Naive thymus-derived CD4-positive, alpha-beta T cell (primary cell): ENCODE data around the gene SPATA33. TPM values are rescaled to one million over a fixed set of nuclear protein-coding genes. Genes with fewer than 3 reads are reported as not detected.
A peak's percentile ranks its signal among the peaks of the same experiment; 100 is the strongest.
"Not testable (repeated sequence)": the region's sequence is repeated elsewhere in the genome, so short reads cannot be mapped to it uniquely, and the experiment has no call there.

Experiments used
- ATAC-seq: fragments of 150-1000 bp; cut with Tn5 transposase; 2 replicates; pipeline ENCODE4 v1.10.0; 2021; ENCODE audit warnings: mild to moderate bottlenecking, moderate library complexity
- CTCF ChIA-PET: fragments of 350-600 bp; sonication (Branson Sonifier 250); formaldehyde crosslinking; loops from one replicate; lab custom pipeline; 2021; ENCODE audit warnings: antibody characterized with exemption; lab: Charles Lee
- POLR2A ChIA-PET: fragments of 350-600 bp; sonication (Branson Sonifier 250); formaldehyde crosslinking; loops from one replicate; lab custom pipeline; 2021; ENCODE audit warnings: antibody characterized with exemption, inconsistent platforms; lab: Charles Lee
- DNase-seq, 9 donors: peaks; one replicate each; pipeline versions ENCODE4 v3.0.0 to v3.0.0-alpha.2; 2020 to 2022; ENCODE audit warnings: mixed read lengths in 1 of 9
- H3K27ac ChIP-seq: one replicate; pipeline ENCODE4 v1.7.0; 2013; ENCODE audit warnings: mild to moderate bottlenecking, low read depth, low read length, moderate library complexity
- H3K27me3 ChIP-seq, 2 donors: one replicate each; pipeline ENCODE4 v1.7.0; 2013; ENCODE audit warnings: low read length in 2 of 2, mild to moderate bottlenecking in 2 of 2, moderate library complexity in 2 of 2; ENCODE audit not compliant: control insufficient read depth in 2 of 2, insufficient read depth in 2 of 2
- H3K36me3 ChIP-seq, 3 experiments: 1 replicate in 2 of 3; 2 replicates in 1 of 3; pipeline ENCODE4 v1.7.0; 2013; ENCODE audit warnings: low read length in 3 of 3, mild to moderate bottlenecking in 3 of 3, moderate library complexity in 1 of 3; ENCODE audit not compliant: insufficient read depth in 3 of 3, control insufficient read depth in 2 of 3
- H3K4me1 ChIP-seq, 2 donors: one replicate each; pipeline ENCODE4 v1.7.0; 2013; ENCODE audit warnings: low read length in 2 of 2, mild to moderate bottlenecking in 2 of 2, moderate library complexity in 1 of 2; ENCODE audit not compliant: control insufficient read depth in 2 of 2, insufficient read depth in 2 of 2
- H3K4me3 ChIP-seq: 2 replicates; pipeline ENCODE4 v1.7.0; 2013; ENCODE audit warnings: mild to moderate bottlenecking, low read length
- H3K9me3 ChIP-seq, 3 experiments: 1 replicate in 2 of 3; 2 replicates in 1 of 3; pipeline ENCODE4 v1.7.0; 2013; ENCODE audit warnings: low read length in 3 of 3; ENCODE audit not compliant: control insufficient read depth in 2 of 3
- H3K27ac Mint-ChIP-seq, 9 donors: one replicate each; pipeline ENCODE4 v1.8.0; 2020 to 2022; ENCODE audit warnings: mixed read lengths in 9 of 9, mild to moderate bottlenecking in 8 of 9, moderate library complexity in 5 of 9, inconsistent platforms in 2 of 9
- H3K27me3 Mint-ChIP-seq, 5 donors: one replicate each; pipeline ENCODE4 v1.8.0; 2021 to 2022; ENCODE audit warnings: mixed read lengths in 5 of 5, mild to moderate bottlenecking in 1 of 5
- H3K36me3 Mint-ChIP-seq, 5 donors: one replicate each; pipeline ENCODE4 v1.8.0; 2020 to 2022; ENCODE audit warnings: mixed read lengths in 5 of 5, mild to moderate bottlenecking in 3 of 5, inconsistent platforms in 1 of 5
- H3K4me1 Mint-ChIP-seq, 7 donors: one replicate each; pipeline ENCODE4 v1.8.0; 2020 to 2022; ENCODE audit warnings: mixed read lengths in 7 of 7, mild to moderate bottlenecking in 3 of 7, inconsistent platforms in 1 of 7
- H3K4me3 Mint-ChIP-seq, 10 donors: one replicate each; pipeline ENCODE4 v1.8.0; 2020 to 2022; ENCODE audit warnings: mild to moderate bottlenecking in 10 of 10, mixed read lengths in 10 of 10, moderate library complexity in 6 of 10, inconsistent platforms in 2 of 10
- H3K9me3 Mint-ChIP-seq, 11 donors: one replicate each; pipeline ENCODE4 v1.8.0; 2020 to 2022; ENCODE audit warnings: mixed read lengths in 11 of 11, mild to moderate bottlenecking in 4 of 11, inconsistent platforms in 1 of 11, moderate library complexity in 1 of 11
- intact Hi-C, 2 donors: fragments of 100-400 bp; cut with micrococcal nuclease; formaldehyde crosslinking; loops; one replicate each; pipeline ENCODE4 v1.15.1; 2023
- polyA plus RNA-seq, 2 donors: library from polyadenylated mRNA; unstranded; fragments of 300-500 nt; fragmentation: Illumina TruSeq; gene quantifications; one replicate each; pipeline ENCODE4 v1.2.3, GENCODE V29; 2021
- total RNA-seq, 6 experiments: library from RNA in 5 of 6; stranded (reverse) in 5 of 6; gene quantifications; 1 replicate in 5 of 6; 2 replicates in 1 of 6; pipeline ENCODE4 v1.2.3 and lab custom pipeline; 2021 to 2026

The SPATA33 gene
- total and polyA plus RNA-seq, 7 experiments from 2014 or later, result 2.4 to 17.0 (median 6.6) TPM

GRCh38 chr16:89686520-89687091 is 29.0 kb downstream of the SPATA33 start, which contains the start of gene CDK10:
TSS of gene CDK10 (plus strand) at chr16:89686689. CDS start at chr16:89686711, 22 bp downstream.
- intact Hi-C loops, result loop anchor here (1.0 to 5.0 kb wide), 7 partner anchors 14 to 516 kb away; partner anchors contain the start of genes CDH15 (in 1 of the 2), CHMP1A (in 1 of the 2), RPL13 (in 1 of the 2) and SPATA33 (in 1 of the 2)
- CTCF ChIA-PET, result interaction anchor here (0.7 to 1.4 kb wide), 2 partner anchors 13 to 19 kb away, joined by 5 to 10 read pairs; no protein-coding TSS in a partner anchor
- peaks cover 0 to 7% of the 10 kb centered on the region in 2 donors for H3K4me1 ChIP-seq
- H3K36me3 ChIP-seq, result peaks cover 0 to 23% (median 0%) of the 10 kb centered on the region in 3 experiments
- H3K27me3 ChIP-seq, result no peaks in the 10 kb centered on the region
- POLR2A ChIA-PET, result interaction anchor here (0.6 to 2.4 kb wide), 10 partner anchors 12 to 473 kb away, joined by 3 to 21 read pairs (median 3); partner anchors contain the start of genes CHMP1A, SPATA2L, SPATA33 and TCF25
- peak within 1 kb of the TSS; percentile 96 for H3K4me3 ChIP-seq
- ATAC-seq (peak; percentile 90), DNase-seq (peak; percentile 80 to 97 (median 89))
- peaks cover 0 to 6% (median 0%) of the 10 kb centered on the region in 11 donors for H3K9me3 Mint-ChIP-seq
- H3K9me3 ChIP-seq, result no peaks in the 10 kb centered on the region
- H3K27ac Mint-ChIP-seq, result peak within 1 kb of the TSS; percentile 80 to 95 (median 92)
- H3K36me3 Mint-ChIP-seq, result peaks cover 0 to 15% (median 0%) of the 10 kb centered on the region in 5 donors
- peak within 1 kb of the TSS; percentile 86 to 96 (median 92) for H3K4me3 Mint-ChIP-seq
- H3K4me1 Mint-ChIP-seq, result peaks cover 9 to 18% (median 17%) of the 10 kb centered on the region in 7 donors
- H3K27ac ChIP-seq, result peak within 1 kb of the TSS; percentile 93
- H3K27me3 Mint-ChIP-seq, result no peaks in the 10 kb centered on the region

GRCh38 chr16:89687092-89687940 is 29.7 kb downstream of the SPATA33 start:
- no peaks in the 10 kb centered on the region for H3K9me3 ChIP-seq
- peaks cover 0 to 7% of the 10 kb centered on the region in 2 donors for H3K4me1 ChIP-seq
- H3K4me3 ChIP-seq, result peak overlapping the region; percentile 96
- no peaks in the 10 kb centered on the region for H3K27me3 Mint-ChIP-seq
- peaks cover 0 to 12% (median 0%) of the 10 kb centered on the region in 5 donors for H3K36me3 Mint-ChIP-seq
- CTCF ChIA-PET, result interaction anchor here (0.5 to 1.4 kb wide), 2 partner anchors 13 to 16 kb away, joined by 7 to 10 read pairs; no protein-coding TSS in a partner anchor
- ATAC-seq (no peak), DNase-seq (no peak)
- H3K27me3 ChIP-seq, result no peaks in the 10 kb centered on the region
- POLR2A ChIA-PET, result interaction anchor here (0.6 to 2.4 kb wide), 10 partner anchors 11 to 473 kb away, joined by 3 to 21 read pairs (median 3); partner anchors contain the start of genes CHMP1A, SPATA2L, SPATA33 and TCF25
- intact Hi-C loops, result loop anchor here in 1 of 2 donors (2.0 to 5.0 kb wide), 2 partner anchors 185 to 517 kb away; partner anchors contain the start of genes CDH15 and TCF25
- H3K27ac Mint-ChIP-seq, result peak overlapping the region in 7 of 9 donors; percentile 8 to 90 (median 77)
- peak overlapping the region; percentile 73 to 93 (median 86) for H3K4me3 Mint-ChIP-seq
- H3K27ac ChIP-seq, result peak overlapping the region; percentile 93
- H3K9me3 Mint-ChIP-seq, result peaks cover 0 to 4% (median 0%) of the 10 kb centered on the region in 11 donors
- H3K4me1 Mint-ChIP-seq, result peaks cover 9 to 18% (median 17%) of the 10 kb centered on the region in 7 donors
- H3K36me3 ChIP-seq, result peaks cover 0 to 31% (median 2%) of the 10 kb centered on the region in 3 experiments

GRCh38 chr16:89688395-89688794 is 30.8 kb downstream of the SPATA33 start:
- Mint-ChIP-seq H3K4me1 (peaks cover 9 to 18% (median 17%) of the 10 kb centered on the region in 7 donors), H3K36me3 (peaks cover 0 to 14% (median 2%) of the 10 kb centered on the region in 5 donors), H3K4me3 (peak overlapping the region; percentile 37 to 93 (median 85)), H3K27ac (peak overlapping the region in 4 of 9 donors; percentile 18 to 77 (median 38)), H3K27me3 (no peaks in the 10 kb centered on the region), H3K9me3 (peaks cover 0 to 4% (median 0%) of the 10 kb centered on the region in 11 donors)
- H3K4me3 ChIP-seq, result no peak overlapping the region
- ATAC-seq (no peak), DNase-seq (no peak)
- H3K27me3 ChIP-seq, result no peaks in the 10 kb centered on the region
- H3K9me3 ChIP-seq, result no peaks in the 10 kb centered on the region
- intact Hi-C loops, result loop anchor here in 1 of 2 donors (5.0 kb wide), 1 partner anchor 184 kb away; the partner anchor contains the start of gene TCF25
- H3K36me3 ChIP-seq, result peaks cover 0 to 41% (median 4%) of the 10 kb centered on the region in 3 experiments
- H3K27ac ChIP-seq, result no peak overlapping the region
- ChIA-PET CTCF (interaction anchor here (0.7 to 1.7 kb wide), 3 partner anchors 12 to 592 kb away, joined by 4 to 6 read pairs (median 5); no protein-coding TSS in a partner anchor), POLR2A (interaction anchor here (0.7 to 1.9 kb wide), 4 partner anchors 16 to 185 kb away, joined by 3 to 6 read pairs (median 3); partner anchors contain the start of gene TCF25)
- H3K4me1 ChIP-seq, result peaks cover 0 to 7% of the 10 kb centered on the region in 2 donors

GRCh38 chr16:89689142-89689541 is 31.5 kb downstream of the SPATA33 start:
- Histone ChIP-seq H3K9me3 (no peaks in the 10 kb centered on the region), H3K27ac (no peak overlapping the region), H3K4me1 (peaks cover 0 to 7% of the 10 kb centered on the region in 2 donors), H3K36me3 (peaks cover 0 to 48% (median 4%) of the 10 kb centered on the region in 3 experiments), H3K4me3 (no peak overlapping the region), H3K27me3 (no peaks in the 10 kb centered on the region)
- peaks cover 9 to 18% (median 17%) of the 10 kb centered on the region in 7 donors for H3K4me1 Mint-ChIP-seq
- DNase-seq (no peak), ATAC-seq (no peak)
- ChIA-PET POLR2A (interaction anchor here (0.7 to 1.9 kb wide), 5 partner anchors 9 to 175 kb away, joined by 3 to 6 read pairs (median 3); no protein-coding TSS in a partner anchor), CTCF (interaction anchor here (1.7 kb wide), 1 partner anchor 11 kb away, joined by 6 read pairs; no protein-coding TSS in a partner anchor)
- no peak overlapping the region for H3K27ac Mint-ChIP-seq
- intact Hi-C loops, result loop anchor here in 1 of 2 donors (5.0 kb wide), 1 partner anchor 183 kb away; the partner anchor contains the start of gene TCF25
- peaks cover 0 to 17% (median 3%) of the 10 kb centered on the region in 5 donors for H3K36me3 Mint-ChIP-seq
- no peak overlapping the region for H3K4me3 Mint-ChIP-seq
- H3K27me3 Mint-ChIP-seq, result no peaks in the 10 kb centered on the region
- peaks cover 0 to 4% (median 0%) of the 10 kb centered on the region in 11 donors for H3K9me3 Mint-ChIP-seq

- H3K9me3 ChIP-seq, ATAC-seq, H3K4me1 ChIP-seq, H3K4me3 Mint-ChIP-seq, DNase-seq, H3K27me3 Mint-ChIP-seq, H3K27ac ChIP-seq, H3K27me3 ChIP-seq, H3K9me3 Mint-ChIP-seq, H3K27ac Mint-ChIP-seq, H3K4me3 ChIP-seq: not testable (repeated sequence)
- intact Hi-C loops, result loop anchor here in 1 of 2 donors (5.0 kb wide), 1 partner anchor 183 kb away; the partner anchor contains the start of gene TCF25
- ChIA-PET CTCF (interaction anchor here (1.7 kb wide), 1 partner anchor 10 kb away, joined by 6 read pairs; no protein-coding TSS in a partner anchor), POLR2A (interaction anchor here (0.9 to 1.9 kb wide), 3 partner anchors 9 to 174 kb away, joined by 3 to 6 read pairs (median 5); no protein-coding TSS in a partner anchor)
- Mint-ChIP-seq H3K4me1 (peaks cover 9 to 18% (median 17%) of the 10 kb centered on the region in 7 donors), H3K36me3 (peaks cover 0 to 17% (median 3%) of the 10 kb centered on the region in 5 donors)
- H3K36me3 ChIP-seq, result peaks cover 0 to 50% (median 4%) of the 10 kb centered on the region in 3 experiments
These were observed 32.0 kb downstream of the SPATA33 start for GRCh38 chr16:89689621-89690020.
